ENCODE data around the gene CHRND. TPM values are rescaled to one million over a fixed set of nuclear protein-coding genes. Genes with fewer than 3 reads are reported as not detected.

The CHRND gene
- polyA plus RNA-seq, result under 1 TPM in 1 of 3 donors, not detected in 2; 0.03 TPM

GRCh38 chr2:232525791-232526371 lies at the start of gene CHRND:
Gene CHRND (plus strand): TSS chr2:232526160. CDS start chr2:232526216, 56 bp downstream.
- WGBS, 3 donors, result 14 to 18% (median 14%) methylated on average over 12 to 18 of the region's 18 CpGs
- no peak within 1 kb of the TSS for H3K27ac ChIP-seq (ENCODE audit: low read depth, low read length)

DNA sequence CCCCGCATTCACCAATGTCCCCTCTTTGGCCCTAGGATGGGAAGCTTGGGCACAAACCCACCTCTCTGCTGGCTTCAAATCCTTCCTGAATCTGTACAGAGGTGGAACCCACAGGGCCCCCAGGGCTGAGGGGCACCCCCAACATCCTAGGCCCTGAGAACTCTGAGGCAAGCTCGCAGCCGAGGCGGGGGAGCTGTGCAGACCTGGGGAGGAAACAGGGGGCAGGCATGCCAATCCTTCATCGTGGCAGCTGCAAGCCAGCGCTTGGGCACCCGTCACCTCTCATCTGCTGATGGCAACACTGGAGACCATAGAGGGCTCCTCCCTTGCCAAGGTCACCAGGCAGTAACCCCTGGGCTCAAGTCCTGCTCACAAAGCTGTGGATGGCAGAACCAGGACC lies 49.2 kb upstream of the CHRND start:
- WGBS, 3 donors, result 94% methylated on average over 7 of the region's 7 CpGs
- no peak overlapping the region for H3K27ac ChIP-seq (ENCODE audit: low read depth, low read length)

DNA sequence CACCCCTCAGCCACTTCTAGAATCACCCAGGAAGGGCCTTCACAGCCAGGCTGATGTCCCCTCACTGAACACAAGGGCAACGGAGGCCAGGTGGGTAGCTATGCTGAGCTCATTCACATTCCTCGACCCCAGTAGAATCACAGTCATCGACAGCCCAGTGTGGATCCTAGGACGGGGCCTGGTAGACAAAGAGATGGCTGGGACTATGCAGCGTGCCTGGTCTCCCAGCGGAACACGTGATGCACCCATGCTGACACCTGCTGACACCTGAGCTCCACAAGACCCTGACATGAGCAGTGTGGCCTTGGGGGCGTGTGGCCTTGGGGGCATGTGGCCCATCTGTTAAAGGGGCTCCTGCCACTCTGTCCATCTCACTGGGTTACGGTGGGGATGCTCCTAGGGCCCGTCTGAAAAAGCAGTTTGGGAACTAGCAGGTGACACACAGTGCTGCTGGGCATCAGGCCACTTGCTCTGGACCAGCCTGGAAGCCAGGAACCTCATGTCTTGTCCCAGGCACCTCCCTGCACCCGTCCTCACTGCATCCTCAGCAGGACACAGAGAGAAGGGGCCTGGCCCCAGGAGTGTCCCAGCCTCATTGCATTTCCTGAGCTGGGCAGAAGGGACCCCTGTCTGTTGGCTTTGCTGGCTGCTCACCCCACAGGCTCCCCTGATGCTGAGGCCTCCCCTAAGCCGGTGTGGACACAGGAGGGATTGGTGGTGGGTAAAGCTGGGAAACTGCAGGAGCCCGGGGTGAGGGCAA lies 48.0 kb upstream of the CHRND start:
- no peak overlapping the region for H3K27ac ChIP-seq (ENCODE audit: low read depth, low read length)
- 83 to 90% (median 89%) methylated on average over 13 of the region's 13 CpGs for WGBS, 3 donors

GRCh38 chr2:232478571-232479340 lies 47.2 kb upstream of the CHRND start:
- H3K27ac ChIP-seq (ENCODE audit: low read depth, low read length), result no peak overlapping the region
- 63 to 79% (median 72%) methylated on average over 17 to 19 of the region's 19 CpGs for WGBS, 3 donors

- H3K27ac ChIP-seq (ENCODE audit: low read depth, low read length), result no peak overlapping the region
- 67 to 78% (median 67%) methylated on average over 21 of the region's 21 CpGs for WGBS, 3 donors
Measured at GRCh38 chr2:232479341-232480200, 46.4 kb upstream of the CHRND start.

GRCh38 chr2:232480201-232481190 lies 45.5 kb upstream of the CHRND start:
- 72 to 82% (median 79%) methylated on average over 25 to 26 of the region's 26 CpGs for WGBS, 3 donors
- no peak overlapping the region for H3K27ac ChIP-seq (ENCODE audit: low read depth, low read length)

DNA sequence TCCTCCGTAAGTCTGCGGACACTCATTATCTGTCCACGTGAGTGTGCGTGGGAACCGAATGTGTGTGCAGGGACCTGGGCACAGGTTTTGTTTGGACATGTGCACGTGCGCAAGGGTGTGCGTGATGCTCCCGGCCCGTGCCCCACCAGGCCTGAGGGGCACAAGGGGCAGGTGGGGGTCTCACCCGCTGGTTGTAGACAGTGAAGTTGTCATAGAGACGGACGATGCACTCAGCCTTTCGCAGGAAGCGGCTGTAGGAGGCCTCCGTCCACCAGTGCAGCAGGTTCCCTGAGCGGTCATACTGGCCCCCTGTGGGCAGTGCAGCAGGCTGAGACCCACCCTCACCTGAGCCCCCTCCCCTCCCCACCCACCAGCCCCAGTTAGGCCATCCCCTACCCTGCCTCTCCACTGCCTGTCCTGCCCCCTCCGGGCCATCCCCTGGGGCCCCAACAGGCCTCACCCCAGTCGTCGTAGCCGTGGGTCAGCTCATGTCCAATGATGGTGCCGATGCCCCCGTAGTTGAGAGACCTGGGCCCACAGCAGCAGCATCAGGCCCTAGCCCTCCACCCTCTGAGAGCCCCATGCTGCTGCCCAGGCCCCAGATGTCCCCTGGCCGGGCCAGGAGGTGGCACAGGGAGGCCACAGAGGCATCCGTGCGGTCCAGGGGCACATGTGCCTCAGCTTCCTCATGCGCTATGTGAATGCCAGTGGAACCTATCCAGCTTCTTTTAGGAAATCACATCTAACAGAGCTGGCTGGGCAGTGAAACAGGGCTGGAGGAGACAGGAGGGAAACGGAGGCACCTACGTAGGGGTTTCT lies 44.4 kb upstream of the CHRND start:
- no peak overlapping the region for H3K27ac ChIP-seq (ENCODE audit: low read depth, low read length)
- WGBS, 3 donors, result 76 to 86% (median 85%) methylated on average over 26 to 29 of the region's 29 CpGs

- 83 to 91% (median 88%) methylated on average over 31 of the region's 31 CpGs for WGBS, 3 donors
Measured at GRCh38 chr2:232482301-232483238, 43.4 kb upstream of the CHRND start.

DNA sequence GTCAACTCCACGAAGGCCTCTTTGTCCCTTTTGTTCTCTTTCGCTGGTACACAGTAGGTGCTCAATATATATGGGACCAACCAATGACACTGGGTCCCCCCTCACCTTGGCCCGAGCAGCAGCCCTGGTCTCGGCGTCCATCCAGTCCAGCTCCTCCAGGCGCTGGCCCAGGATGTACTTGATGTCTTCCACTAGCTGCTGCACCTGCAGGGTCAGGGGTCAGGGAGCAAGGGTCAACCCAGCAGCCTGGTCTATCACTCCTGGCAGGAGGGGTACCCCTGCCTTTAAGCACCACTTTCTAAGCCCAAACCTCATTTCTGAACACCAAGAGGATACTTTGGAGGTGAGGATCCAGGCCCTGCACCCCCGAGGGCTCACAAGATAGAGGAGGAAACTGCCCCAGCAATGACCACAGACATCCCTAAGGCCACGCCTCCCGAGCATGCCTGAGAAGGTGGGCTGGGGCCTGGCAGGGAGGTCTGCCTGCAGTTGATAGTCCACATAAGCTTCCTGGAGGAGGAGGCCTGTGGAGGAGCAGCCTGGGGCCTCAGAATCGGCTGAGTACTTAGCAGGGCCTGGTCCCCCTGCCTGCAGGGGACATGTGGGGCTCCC lies 42.5 kb upstream of the CHRND start:
- H3K27ac ChIP-seq (ENCODE audit: low read depth, low read length), result no peak overlapping the region
- 85 to 94% (median 86%) methylated on average over 10 of the region's 10 CpGs for WGBS, 3 donors

More at GRCh38 chr2:232482301-232483238, 43.4 kb upstream of the CHRND start:
- H3K27ac ChIP-seq (ENCODE audit: low read depth, low read length), result no peak overlapping the region

DNA sequence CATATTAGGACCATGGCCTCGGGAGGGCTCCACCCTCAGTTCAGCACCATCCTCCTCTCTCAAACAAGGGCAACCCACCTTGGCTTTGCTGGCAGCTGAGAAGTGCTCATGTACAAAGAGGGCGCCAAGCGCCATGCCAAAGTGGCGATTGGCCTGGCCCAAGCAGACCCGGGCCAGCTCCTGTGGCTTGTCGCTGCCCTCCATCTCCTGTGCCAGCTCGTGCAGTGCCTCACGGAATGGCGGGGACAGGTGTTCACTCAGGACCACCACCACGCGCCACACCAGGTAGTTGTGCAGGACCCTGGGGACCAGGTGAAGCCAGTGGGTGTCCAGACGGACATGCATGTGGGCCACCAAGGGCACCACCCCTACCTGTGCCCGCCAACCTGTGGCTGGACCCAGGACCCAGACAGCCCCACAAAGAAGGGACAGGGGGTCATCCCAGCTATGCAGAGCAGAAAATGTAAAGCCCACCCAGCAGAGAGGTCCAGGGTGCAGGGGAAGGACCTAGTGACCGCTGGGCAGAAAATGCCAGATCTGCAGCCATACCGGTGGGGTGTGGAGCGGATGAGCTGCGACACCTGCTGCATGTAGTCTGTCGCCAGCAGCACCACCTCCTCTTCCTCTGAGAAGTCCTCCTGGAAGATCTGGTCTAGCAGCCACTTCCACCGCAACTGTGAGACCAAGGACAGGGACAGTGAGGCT lies 41.9 kb upstream of the CHRND start:
- 87 to 92% (median 90%) methylated on average over 19 of the region's 19 CpGs for WGBS, 3 donors
- H3K27ac ChIP-seq (ENCODE audit: low read depth, low read length), result no peak overlapping the region

- WGBS, 3 donors, result 71 to 82% (median 81%) methylated on average over 12 of the region's 12 CpGs
- H3K27ac ChIP-seq (ENCODE audit: low read depth, low read length), result no peak overlapping the region
Measured at GRCh38 chr2:232484628-232485347, 41.2 kb upstream of the CHRND start.

GRCh38 chr2:232485348-232485756 lies 40.6 kb upstream of the CHRND start:
- WGBS, 3 donors, result 5 to 12% (median 8%) methylated on average over 21 to 22 of the region's 22 CpGs
- H3K27ac ChIP-seq (ENCODE audit: low read depth, low read length), result no peak overlapping the region

- WGBS, 3 donors, result 1 to 3% (median 3%) methylated on average over 87 to 111 of the region's 111 CpGs
- no peak overlapping the region for H3K27ac ChIP-seq (ENCODE audit: low read depth, low read length)
Measured at GRCh38 chr2:232485757-232486557, 40.0 kb upstream of the CHRND start.
